ENCODE measurements around the gene HAO2. TPM values are rescaled to one million over a fixed set of nuclear protein-coding genes. Genes with fewer than 3 reads are reported as not detected.

Gene HAO2
- total RNA-seq, 1 experiment from 2014 or later: not detected

DNA sequence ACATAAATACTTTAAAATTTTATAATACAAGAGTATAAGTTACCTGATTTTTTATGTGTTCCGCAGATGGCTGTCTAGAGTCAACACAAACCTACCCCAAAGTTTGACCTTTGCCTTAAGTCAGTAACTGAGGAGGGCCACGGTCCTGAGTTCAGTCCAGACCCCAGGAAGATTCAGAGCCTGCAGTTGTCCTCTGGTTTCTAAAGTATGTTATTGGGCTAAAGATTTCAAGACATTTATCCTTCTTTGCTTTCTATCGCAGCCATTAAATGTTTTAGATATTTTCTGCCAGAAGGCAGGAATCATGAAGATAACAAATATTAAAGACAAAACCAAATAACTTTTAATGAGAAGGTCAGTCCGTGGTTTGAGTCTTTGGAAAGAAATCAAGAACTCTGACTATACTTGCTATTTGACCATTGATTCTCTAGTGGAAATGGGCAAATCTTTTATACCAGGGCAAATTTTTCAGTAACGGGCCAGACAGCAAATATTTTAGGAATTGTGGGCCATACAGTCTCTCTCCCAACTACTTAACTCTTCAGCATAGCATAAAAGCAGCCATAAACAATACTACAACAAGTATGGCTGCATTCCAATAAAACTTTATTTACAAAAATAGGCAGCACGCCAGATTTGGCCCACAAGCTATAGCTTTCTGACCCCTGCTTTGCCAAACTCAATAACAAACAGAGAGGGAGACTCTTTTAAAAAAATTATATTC, 38.0 kb upstream of the HAO2 start:
- BruUV-seq (replicated peaks): no TSS peak
- no peak overlapping the region for H3K4me3 ChIP-seq (ENCODE audit: low read depth, low read length, poor library complexity, severe bottlenecking)
- POLR2A ChIA-PET (ENCODE audit: low non-redundant PET): no interaction called here
- CTCF ChIA-PET: no interaction called here
- no peak for DNase-seq (ENCODE audit: low spot score)
- TF ChIP-seq, protein P1, sequence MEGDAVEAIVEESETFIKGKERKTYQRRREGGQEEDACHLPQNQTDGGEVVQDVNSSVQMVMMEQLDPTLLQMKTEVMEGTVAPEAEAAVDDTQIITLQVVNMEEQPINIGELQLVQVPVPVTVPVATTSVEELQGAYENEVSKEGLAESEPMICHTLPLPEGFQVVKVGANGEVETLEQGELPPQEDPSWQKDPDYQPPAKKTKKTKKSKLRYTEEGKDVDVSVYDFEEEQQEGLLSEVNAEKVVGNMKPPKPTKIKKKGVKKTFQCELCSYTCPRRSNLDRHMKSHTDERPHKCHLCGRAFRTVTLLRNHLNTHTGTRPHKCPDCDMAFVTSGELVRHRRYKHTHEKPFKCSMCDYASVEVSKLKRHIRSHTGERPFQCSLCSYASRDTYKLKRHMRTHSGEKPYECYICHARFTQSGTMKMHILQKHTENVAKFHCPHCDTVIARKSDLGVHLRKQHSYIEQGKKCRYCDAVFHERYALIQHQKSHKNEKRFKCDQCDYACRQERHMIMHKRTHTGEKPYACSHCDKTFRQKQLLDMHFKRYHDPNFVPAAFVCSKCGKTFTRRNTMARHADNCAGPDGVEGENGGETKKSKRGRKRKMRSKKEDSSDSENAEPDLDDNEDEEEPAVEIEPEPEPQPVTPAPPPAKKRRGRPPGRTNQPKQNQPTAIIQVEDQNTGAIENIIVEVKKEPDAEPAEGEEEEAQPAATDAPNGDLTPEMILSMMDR (conservative IDR thresholded peaks at IDR 0.05; ENCODE audit: low read depth, low read length): no peak
- no peak for TF ChIP-seq EZH2 (IDR thresholded peaks at IDR 0.05; ENCODE audit: borderline replicate concordance, low read depth, low read length, poor library complexity, severe bottlenecking)
- no peaks in the 10 kb centered on the region for H3K27me3 ChIP-seq (replicated peaks; ENCODE audit: insufficient read depth, low read depth, low read length, poor library complexity)
- H3K9me3 ChIP-seq (ENCODE audit: low read depth, low read length, poor library complexity, severe bottlenecking): no peaks in the 10 kb centered on the region
- H3K36me3 ChIP-seq (ENCODE audit: insufficient read depth, low read length, poor library complexity, severe bottlenecking): no peaks in the 10 kb centered on the region
- intact Hi-C loops (cut with micrococcal nuclease; ENCODE audit: unreplicated experiment): no loop called here
- H3K27ac ChIP-seq (ENCODE audit: low read depth, low read length, poor library complexity, severe bottlenecking): no peak overlapping the region
- H3K4me1 ChIP-seq (ENCODE audit: insufficient read depth, low read length, poor library complexity, severe bottlenecking): no peaks in the 10 kb centered on the region

DNA sequence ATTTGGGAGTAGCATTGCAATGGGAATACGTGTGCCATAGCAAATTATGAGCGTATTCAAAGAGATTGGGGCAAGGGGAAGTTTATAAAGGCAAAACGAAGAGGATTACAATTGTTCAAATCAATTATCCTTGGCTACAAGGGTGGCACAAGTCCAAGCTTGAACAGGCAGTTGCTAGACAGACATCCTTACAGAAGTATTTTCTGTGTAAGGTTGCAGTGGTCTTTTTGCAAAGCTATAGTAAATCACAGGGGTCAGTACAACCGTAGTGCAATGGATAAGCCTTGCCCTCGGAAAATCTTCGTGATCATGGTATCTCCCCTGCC, 37.4 kb upstream of the HAO2 start:
- DNase-seq (ENCODE audit: low spot score): no peak
- CTCF ChIA-PET: no interaction called here
- H3K9me3 ChIP-seq (ENCODE audit: low read depth, low read length, poor library complexity, severe bottlenecking): no peaks in the 10 kb centered on the region
- H3K4me1 ChIP-seq (ENCODE audit: insufficient read depth, low read length, poor library complexity, severe bottlenecking): no peaks in the 10 kb centered on the region
- H3K27ac ChIP-seq (ENCODE audit: low read depth, low read length, poor library complexity, severe bottlenecking): no peak overlapping the region
- intact Hi-C loops (cut with micrococcal nuclease; ENCODE audit: unreplicated experiment): no loop called here
- no TSS peak for BruUV-seq (replicated peaks)
- no peaks in the 10 kb centered on the region for H3K36me3 ChIP-seq (ENCODE audit: insufficient read depth, low read length, poor library complexity, severe bottlenecking)
- no peaks in the 10 kb centered on the region for H3K27me3 ChIP-seq (replicated peaks; ENCODE audit: insufficient read depth, low read depth, low read length, poor library complexity)
- TF ChIP-seq, protein P1 (conservative IDR thresholded peaks at IDR 0.05; ENCODE audit: low read depth, low read length): no peak
- TF ChIP-seq EZH2 (IDR thresholded peaks at IDR 0.05; ENCODE audit: borderline replicate concordance, low read depth, low read length, poor library complexity, severe bottlenecking): no peak
- POLR2A ChIA-PET (ENCODE audit: low non-redundant PET): no interaction called here
- no peak overlapping the region for H3K4me3 ChIP-seq (ENCODE audit: low read depth, low read length, poor library complexity, severe bottlenecking)

DNA sequence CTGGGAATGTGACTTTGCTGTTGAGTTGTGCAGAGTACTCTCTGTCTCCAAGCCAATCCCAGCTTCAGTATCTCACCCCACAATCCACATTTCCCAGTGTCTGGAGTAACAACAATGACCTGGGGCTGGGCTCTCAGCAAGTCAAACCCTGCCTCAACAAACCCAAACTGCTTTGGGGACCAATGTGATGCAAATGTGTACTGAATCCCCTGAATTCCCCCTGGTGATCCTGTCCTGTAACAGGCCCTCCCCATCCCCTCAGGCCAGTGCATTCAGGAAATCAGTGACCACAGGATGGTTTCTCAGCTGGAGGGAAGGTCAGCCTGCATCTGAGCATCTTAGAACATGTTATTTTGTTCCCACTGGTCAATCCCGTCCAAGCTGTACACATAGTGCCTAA, 36.7 kb upstream of the HAO2 start:
- CTCF ChIA-PET: no interaction called here

More for the DNA sequence above, 36.7 kb upstream of the HAO2 start:
- Histone ChIP-seq H3K36me3 (ENCODE audit: insufficient read depth, low read length, poor library complexity, severe bottlenecking) (no peaks in the 10 kb centered on the region), H3K27me3 (replicated peaks; ENCODE audit: insufficient read depth, low read depth, low read length, poor library complexity) (no peaks in the 10 kb centered on the region), H3K9me3 (ENCODE audit: low read depth, low read length, poor library complexity, severe bottlenecking) (no peaks in the 10 kb centered on the region), H3K27ac (ENCODE audit: low read depth, low read length, poor library complexity, severe bottlenecking) (no peak overlapping the region), H3K4me3 (ENCODE audit: low read depth, low read length, poor library complexity, severe bottlenecking) (no peak overlapping the region), H3K4me1 (ENCODE audit: insufficient read depth, low read length, poor library complexity, severe bottlenecking) (no peaks in the 10 kb centered on the region)
- intact Hi-C loops (cut with micrococcal nuclease; ENCODE audit: unreplicated experiment): no loop called here
- no peak for TF ChIP-seq EZH2 (IDR thresholded peaks at IDR 0.05; ENCODE audit: borderline replicate concordance, low read depth, low read length, poor library complexity, severe bottlenecking)
- TF ChIP-seq, protein P1 (conservative IDR thresholded peaks at IDR 0.05; ENCODE audit: low read depth, low read length): no peak
- POLR2A ChIA-PET (ENCODE audit: low non-redundant PET): no interaction called here
- no peak for DNase-seq (ENCODE audit: low spot score)
- no TSS peak for BruUV-seq (replicated peaks)
